C4-2B (cell line): ENCODE results near the gene AAK1.
"Not testable (repeated sequence)": the region's sequence is repeated elsewhere in the genome, so short reads cannot be mapped to it uniquely, and the experiment has no call there.

Experiments used
- H3K27ac ChIP-seq: fragments of 450-650 bp; 2 replicates; pipeline ENCODE4 v1.5.1; 2017
- CTCF ChIP-seq: fragments of 450-650 bp; conservative IDR thresholded peaks from 2 replicates; pipeline ENCODE4 v1.5.1; 2017; ENCODE audit warnings: mild to moderate bottlenecking
- ZFX ChIP-seq: fragments of 450-650 bp; IDR thresholded peaks from 2 replicates; pipeline ENCODE4 v1.6.1; 2017

AAK1 gene

GRCh38 chr2:69668598-69668997 lies 25.1 kb upstream of the AAK1 start:
- TF ChIP-seq ZFX (no peak), CTCF (no peak)
- H3K27ac ChIP-seq: no peak overlapping the region; the same call in 1 of the 2 replicates

GRCh38 chr2:69667805-69668382 lies 24.4 kb upstream of the AAK1 start:
- H3K27ac ChIP-seq: no peak overlapping the region
- TF ChIP-seq ZFX: no peak
- TF ChIP-seq CTCF: no peak

- TF ChIP-seq CTCF (no peak), ZFX (no peak)
- no peak overlapping the region for H3K27ac ChIP-seq
Measured at GRCh38 chr2:69665152-69665551, 21.6 kb upstream of the AAK1 start.

- TF ChIP-seq ZFX (no peak), CTCF (no peak)
Measured at GRCh38 chr2:69663860-69664259, 20.3 kb upstream of the AAK1 start.

GRCh38 chr2:69662547-69662946 lies 19.0 kb upstream of the AAK1 start:
- not testable (repeated sequence) for H3K27ac ChIP-seq

More at GRCh38 chr2:69663860-69664259, 20.3 kb upstream of the AAK1 start:
- H3K27ac ChIP-seq: no peak overlapping the region

- no peak for TF ChIP-seq ZFX
- TF ChIP-seq CTCF: no peak
- H3K27ac ChIP-seq: no peak overlapping the region
Measured at GRCh38 chr2:69660637-69661036, 17.1 kb upstream of the AAK1 start.

- TF ChIP-seq ZFX (no peak), CTCF (no peak)
- no peak overlapping the region for H3K27ac ChIP-seq
Measured at GRCh38 chr2:69659941-69660483, 16.5 kb upstream of the AAK1 start.

GRCh38 chr2:69659349-69659748 lies 15.8 kb upstream of the AAK1 start:
- TF ChIP-seq ZFX (no peak), CTCF (no peak)
- H3K27ac ChIP-seq: no peak overlapping the region
